H1 (cell line): ENCODE measurements around the gene ONECUT3. TPM values are rescaled to one million over a fixed set of nuclear protein-coding genes. Genes with fewer than 3 reads are reported as not detected.
A peak's percentile ranks its signal among the peaks of the same experiment; 100 is the strongest.

Experiments used
- ASH2L ChIP-seq: fragments of 200-600, 300-600 bp; sonication (generic); IDR thresholded peaks from one replicate; pipeline ENCODE4 v1.7.1; 2017; ENCODE audit warnings: low read length
- BCL11A ChIP-seq, 2 experiments: IDR thresholded peaks; one replicate each; pipeline ENCODE4 v1.6.1; 2011; ENCODE audit warnings: low read depth in 2 of 2, low read length in 2 of 2, mild to moderate bottlenecking in 2 of 2
- FOSL1 ChIP-seq: IDR thresholded peaks from 2 replicates; pipeline ENCODE4 v1.6.1; 2011; ENCODE audit warnings: mild to moderate bottlenecking, low read depth, low read length, moderate library complexity; ENCODE audit not compliant: insufficient read depth
- HDAC6 ChIP-seq: IDR thresholded peaks from one replicate; pipeline ENCODE4 v1.7.1; 2012; ENCODE audit warnings: low read depth, mild to moderate bottlenecking, inconsistent platforms, low read length, moderate library complexity
- KDM1A ChIP-seq: fragments of 200-600, 300-600 bp; sonication (generic); IDR thresholded peaks from 2 replicates; pipeline ENCODE4 v1.7.1; 2016; ENCODE audit warnings: mild to moderate bottlenecking, low read length, borderline replicate concordance
- NANOG ChIP-seq: IDR thresholded peaks from 2 replicates; pipeline ENCODE4 v1.6.1; 2011; ENCODE audit warnings: low read length, low read depth, mild to moderate bottlenecking, inconsistent platforms; ENCODE audit not compliant: insufficient read depth, poor library complexity, severe bottlenecking
- PHF8 ChIP-seq: fragments of 200-600 bp; sonication (generic); conservative IDR thresholded peaks from 2 replicates; pipeline ENCODE4 v1.7.1; 2012; ENCODE audit warnings: low read depth, mild to moderate bottlenecking, inconsistent platforms, low read length, moderate library complexity
- SIN3A ChIP-seq, 2 experiments: IDR thresholded peaks in 1 of 2; conservative IDR thresholded peaks in 1 of 2; 2 replicates each; pipeline ENCODE4 v1.6.1; 2011 to 2012; ENCODE audit warnings: low read length in 2 of 2, improper control_type of control experiment in 1 of 2, low read depth in 1 of 2, mild to moderate bottlenecking in 1 of 2
- TAF1 ChIP-seq: IDR thresholded peaks from 2 replicates; pipeline ENCODE4 v1.6.1; 2011; ENCODE audit warnings: mild to moderate bottlenecking, low read depth, low read length
- polyA plus RNA-seq, 7 experiments: library from polyadenylated mRNA; depleted of rRNA in 3 of 7; stranded (reverse) in 5 of 7; unstranded in 2 of 7; fragments of >200 nt in 5 of 7; fragments of 200-250 nt in 2 of 7; gene quantifications; 1 replicate in 5 of 7; 2 replicates in 1 of 7; 4 replicates in 1 of 7; pipeline versions ENCODE4 v1.2.1 to v1.2.3, GENCODE V29; 2011 to 2013; ENCODE audit warnings: missing spikeins in 2 of 7, mixed read lengths in 2 of 7
- total RNA-seq: library from RNA; stranded (reverse); fragmentation: NEBNext Ultra II Directional; extraction: Animal tissue kit (Norgen Biotek cat#: 25700); gene quantifications from 2 replicates; pipeline ENCODE4 v1.2.1, GENCODE V29; 2021
- TF ChIP-seq, protein P1 (sequence below): IDR thresholded peaks from 2 replicates; pipeline ENCODE4 v1.6.1; 2011; ENCODE audit warnings: low read length, improper control_type of control experiment

The ONECUT3 gene
- total and polyA plus RNA-seq, 2 of the 8 experiments (the other 6 are each of a cell fraction or from before 2014, with no cell fraction given) = not detected

GRCh38 chr19:1725100-1726064 is 27.9 kb upstream of the ONECUT3 start (continued):
- TF ChIP-seq, protein P1, sequence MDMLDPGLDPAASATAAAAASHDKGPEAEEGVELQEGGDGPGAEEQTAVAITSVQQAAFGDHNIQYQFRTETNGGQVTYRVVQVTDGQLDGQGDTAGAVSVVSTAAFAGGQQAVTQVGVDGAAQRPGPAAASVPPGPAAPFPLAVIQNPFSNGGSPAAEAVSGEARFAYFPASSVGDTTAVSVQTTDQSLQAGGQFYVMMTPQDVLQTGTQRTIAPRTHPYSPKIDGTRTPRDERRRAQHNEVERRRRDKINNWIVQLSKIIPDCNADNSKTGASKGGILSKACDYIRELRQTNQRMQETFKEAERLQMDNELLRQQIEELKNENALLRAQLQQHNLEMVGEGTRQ = no peak
- TF ChIP-seq ASH2L (peak; percentile 21), FOSL1 (no peak), NANOG (no peak), BCL11A (IDR thresholded peaks at IDR 0.05; ENCODE audit: low read depth in 2 of 2, low read length in 2 of 2) (no peak), TAF1 (no peak), HDAC6 (no peak), KDM1A (peak; percentile 64; the same call in 1 of the 2 replicates), PHF8 (0 out of 2 replicates have a peak, but pooled peaks have one; percentile 29), SIN3A (conservative IDR thresholded peaks at IDR 0.05 in 1 of 2, IDR thresholded peaks at IDR 0.05 in 1 of 2; ENCODE audit: low read depth in 1 of 2, low read length in 2 of 2) (0 out of 4 replicates have a peak, but pooled peaks of 1 of the 2 experiments have one; percentile 31)
